Measurements from ENCODE around the gene TAAR1.
"Not testable (repeated sequence)": the region's sequence is repeated elsewhere in the genome, so short reads cannot be mapped to it uniquely, and the experiment has no call there.

Gene TAAR1, protein sequence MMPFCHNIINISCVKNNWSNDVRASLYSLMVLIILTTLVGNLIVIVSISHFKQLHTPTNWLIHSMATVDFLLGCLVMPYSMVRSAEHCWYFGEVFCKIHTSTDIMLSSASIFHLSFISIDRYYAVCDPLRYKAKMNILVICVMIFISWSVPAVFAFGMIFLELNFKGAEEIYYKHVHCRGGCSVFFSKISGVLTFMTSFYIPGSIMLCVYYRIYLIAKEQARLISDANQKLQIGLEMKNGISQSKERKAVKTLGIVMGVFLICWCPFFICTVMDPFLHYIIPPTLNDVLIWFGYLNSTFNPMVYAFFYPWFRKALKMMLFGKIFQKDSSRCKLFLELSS

GRCh38 chr6:132659082-132659481, at the start of gene TAAR1:
Gene TAAR1, minus strand, starts transcription at chr6:132659182. Its CDS starts 13,179 bp downstream, at chr6:132646003.
- FAIRE-seq (no peak), DNase-seq (ENCODE audit: low spot score) (no peak)

- no peak for DNase-seq (ENCODE audit: low spot score)
Measured at GRCh38 chr6:132708771-132709170, 49.8 kb upstream of the TAAR1 start.

GRCh38 chr6:132708002-132708401, 49.0 kb upstream of the TAAR1 start:
- DNase-seq (ENCODE audit: low spot score) (no peak), FAIRE-seq (no peak)

More at GRCh38 chr6:132708771-132709170, 49.8 kb upstream of the TAAR1 start:
- FAIRE-seq: no peak

DNA sequence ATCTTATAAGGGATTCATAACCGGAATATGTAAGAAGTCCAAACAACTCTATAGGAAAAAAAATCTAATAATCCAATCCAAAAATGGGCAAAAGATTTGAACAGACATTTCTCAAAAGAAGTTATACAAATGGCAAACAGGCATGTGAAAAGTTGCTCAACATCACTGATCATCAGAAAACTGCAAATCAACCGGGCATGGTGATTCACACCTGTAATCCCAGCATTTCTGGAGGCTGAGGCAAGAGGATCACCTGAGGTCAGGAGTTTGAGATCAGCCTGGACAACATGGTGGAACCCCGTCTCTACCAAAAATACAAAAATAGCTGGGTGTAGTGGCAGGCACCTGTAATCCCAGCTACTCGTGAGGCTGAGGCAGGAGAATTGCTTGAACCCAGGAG, 47.8 kb upstream of the TAAR1 start:
- FAIRE-seq: not testable (repeated sequence)

DNA sequence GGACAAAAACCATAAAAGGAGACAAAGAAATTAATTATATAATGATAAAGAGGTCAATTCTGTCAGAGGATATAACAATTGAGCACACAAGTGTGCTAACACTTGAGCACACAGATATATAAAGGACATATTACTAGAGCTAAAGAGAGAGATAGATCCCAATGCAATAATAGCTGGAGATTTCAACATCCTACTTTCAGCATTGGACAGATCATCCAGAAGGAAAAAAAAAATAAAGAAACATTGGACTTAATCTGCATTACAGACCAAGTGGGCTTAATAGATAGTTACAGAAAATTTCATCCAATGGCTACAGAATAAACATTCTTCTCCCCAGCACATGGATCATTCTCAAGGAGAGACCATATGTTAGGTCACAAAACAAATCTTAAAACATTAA, 45.0 kb upstream of the TAAR1 start:
- FAIRE-seq (no peak), DNase-seq (ENCODE audit: low spot score) (no peak)

More for the DNA sequence above, 47.8 kb upstream of the TAAR1 start:
- DNase-seq (ENCODE audit: low spot score): not testable (repeated sequence)

GRCh38 chr6:132698608-132699007, 39.6 kb upstream of the TAAR1 start:
- no peak for FAIRE-seq
- DNase-seq (ENCODE audit: low spot score): no peak

DNA sequence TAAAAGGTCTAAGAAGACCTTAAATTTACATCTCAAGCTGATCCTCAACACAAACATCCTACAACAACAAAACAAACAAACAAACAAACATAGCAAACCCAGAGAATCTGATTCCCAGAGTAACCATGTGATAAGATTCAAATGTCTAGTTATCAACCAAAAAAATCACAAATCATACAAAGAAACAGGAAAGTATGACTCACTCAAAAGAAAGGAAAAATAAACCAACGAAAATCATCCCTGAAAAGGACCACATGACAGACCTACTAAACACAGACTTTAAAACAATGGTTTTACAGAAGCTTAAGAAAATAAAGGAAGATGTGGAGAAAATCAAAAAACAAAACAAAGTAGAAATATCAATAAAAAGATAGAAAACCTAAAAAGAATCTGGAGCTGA, 36.8 kb upstream of the TAAR1 start:
- DNase-seq (ENCODE audit: low spot score) (no peak), FAIRE-seq (no peak)

- no peak for DNase-seq (ENCODE audit: low spot score)
- FAIRE-seq: no peak
Measured at GRCh38 chr6:132693478-132693877, 34.5 kb upstream of the TAAR1 start.

DNA sequence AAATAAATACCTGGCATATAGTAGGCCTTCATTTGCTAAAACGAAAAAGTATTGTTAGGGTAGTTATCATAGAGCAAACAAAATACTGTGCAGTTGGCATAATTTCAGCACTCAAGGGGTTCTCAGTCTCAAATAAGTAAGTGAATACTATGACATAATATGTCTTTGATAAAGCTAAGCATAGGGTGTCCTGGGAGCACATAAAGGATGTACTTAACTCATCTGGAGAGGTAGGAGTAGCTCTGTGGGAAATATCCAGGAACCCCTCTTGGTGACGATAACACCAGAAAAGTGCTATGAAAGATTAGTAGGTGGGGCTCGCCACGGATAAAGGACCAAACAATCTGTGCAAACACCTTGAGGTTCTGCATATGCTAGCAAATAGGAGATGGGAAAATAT, 31.7 kb upstream of the TAAR1 start:
- DNase-seq (ENCODE audit: low spot score) (no peak), FAIRE-seq (no peak)

DNA sequence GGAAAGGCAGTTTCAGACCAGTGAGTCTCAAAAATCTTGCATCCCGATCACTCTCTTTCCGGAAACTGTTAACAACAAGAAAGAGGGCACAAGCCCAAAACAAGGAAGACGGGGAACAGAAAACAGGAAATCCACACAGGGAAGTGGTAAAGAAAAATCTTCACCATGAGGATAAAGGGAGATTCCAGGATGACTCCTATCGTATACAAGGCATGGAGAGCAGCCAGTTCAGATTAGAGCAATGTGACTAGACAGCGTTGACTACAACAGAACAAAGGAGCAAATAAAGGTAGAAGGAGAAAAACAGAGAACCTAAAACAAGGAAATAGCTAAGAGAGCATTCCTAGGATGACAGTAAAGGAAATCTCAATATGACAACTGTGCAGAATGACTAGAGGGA, 28.3 kb upstream of the TAAR1 start:
- DNase-seq (ENCODE audit: low spot score) (no peak), FAIRE-seq (no peak)

- FAIRE-seq (no peak), DNase-seq (ENCODE audit: low spot score) (no peak)
Measured at GRCh38 chr6:132686531-132686930, 27.5 kb upstream of the TAAR1 start.

DNA sequence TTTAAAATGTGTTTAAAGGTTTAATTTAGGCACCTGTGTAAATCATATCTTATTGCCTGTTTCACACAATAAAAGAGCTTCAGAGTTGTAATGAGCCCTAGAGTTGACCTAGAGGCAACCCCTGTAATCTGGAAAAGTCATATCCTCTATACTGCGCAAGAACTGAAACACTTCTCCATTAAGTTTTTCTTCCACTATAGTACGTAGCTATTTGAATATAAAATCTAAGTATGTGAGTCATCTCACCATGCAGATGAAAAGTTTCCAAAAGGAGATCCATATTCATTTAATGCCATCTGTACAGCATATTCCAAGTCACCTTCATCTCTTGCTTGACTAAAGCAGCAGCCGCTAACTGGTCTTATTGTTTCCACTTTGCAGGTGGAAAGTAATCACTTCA, 26.0 kb upstream of the TAAR1 start:
- no peak for DNase-seq (ENCODE audit: low spot score)
- FAIRE-seq: no peak

- DNase-seq (ENCODE audit: low spot score): no peak
- no peak for FAIRE-seq
Measured at GRCh38 chr6:132684272-132684671, 25.3 kb upstream of the TAAR1 start.

DNA sequence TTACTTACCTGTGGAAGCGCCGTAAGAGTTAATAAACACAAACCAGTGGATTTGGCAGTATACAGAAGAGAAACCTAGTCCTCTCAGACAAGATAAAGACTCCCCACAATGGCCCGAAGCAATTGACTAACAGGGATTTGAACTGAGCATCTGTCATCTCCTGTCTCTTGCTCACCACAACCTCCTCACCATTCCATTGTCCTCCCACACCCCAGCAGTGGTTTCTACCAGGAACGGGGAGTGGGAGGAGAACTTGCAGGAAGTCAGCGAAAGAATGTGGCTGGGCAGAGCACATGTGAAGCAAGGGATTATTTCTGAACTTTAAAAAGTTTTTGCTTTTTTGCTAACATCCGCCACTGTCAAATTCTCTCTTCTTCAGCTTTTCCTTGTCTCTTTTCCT, 24.6 kb upstream of the TAAR1 start:
- FAIRE-seq (no peak), DNase-seq (ENCODE audit: low spot score) (peak; percentile 49)

DNA sequence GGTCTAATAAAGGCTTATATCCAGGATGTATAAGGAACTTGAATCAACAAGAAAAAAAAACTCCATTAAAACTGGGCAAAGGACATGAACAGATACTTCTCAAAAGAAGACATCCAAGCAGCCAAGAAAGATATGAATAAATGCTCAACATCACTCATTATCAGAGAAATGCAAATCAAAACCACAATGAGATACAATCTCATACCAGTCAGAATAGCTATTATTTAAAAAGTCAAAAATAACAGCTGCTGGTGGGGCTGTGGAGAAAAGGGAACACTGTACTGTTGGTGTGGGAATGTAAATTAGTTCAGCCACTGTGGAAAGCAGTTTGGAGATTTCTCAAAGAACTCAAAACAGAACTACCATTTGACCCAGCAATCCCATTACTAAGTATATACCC, 20.1 kb upstream of the TAAR1 start:
- not testable (repeated sequence) for DNase-seq (ENCODE audit: low spot score)

GRCh38 chr6:132675749-132676148, 16.8 kb upstream of the TAAR1 start:
- no peak for DNase-seq (ENCODE audit: low spot score)
- no peak for FAIRE-seq

More for the DNA sequence above, 20.1 kb upstream of the TAAR1 start:
- FAIRE-seq: not testable (repeated sequence)

DNA sequence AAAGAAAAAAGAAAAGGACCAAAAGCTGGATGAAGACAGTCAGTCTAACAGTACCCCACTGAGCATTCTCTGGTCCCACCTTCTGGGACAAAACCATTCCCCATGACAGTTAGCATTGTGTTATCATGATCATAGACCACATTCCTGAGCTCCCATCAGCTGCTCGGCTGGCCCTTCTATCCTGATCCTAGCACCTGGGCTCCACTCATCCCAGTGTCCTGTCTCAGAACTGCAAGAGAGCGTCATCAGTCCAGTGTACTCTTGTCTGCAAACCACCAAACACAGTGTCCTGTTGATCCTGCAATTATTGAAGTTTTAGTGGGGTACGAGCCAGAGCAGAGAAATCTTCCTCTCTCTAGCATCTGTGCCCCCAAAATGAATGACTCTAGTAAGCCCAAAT, 16.0 kb upstream of the TAAR1 start:
- peak; percentile 9 for DNase-seq (ENCODE audit: low spot score)
- no peak for FAIRE-seq

DNA sequence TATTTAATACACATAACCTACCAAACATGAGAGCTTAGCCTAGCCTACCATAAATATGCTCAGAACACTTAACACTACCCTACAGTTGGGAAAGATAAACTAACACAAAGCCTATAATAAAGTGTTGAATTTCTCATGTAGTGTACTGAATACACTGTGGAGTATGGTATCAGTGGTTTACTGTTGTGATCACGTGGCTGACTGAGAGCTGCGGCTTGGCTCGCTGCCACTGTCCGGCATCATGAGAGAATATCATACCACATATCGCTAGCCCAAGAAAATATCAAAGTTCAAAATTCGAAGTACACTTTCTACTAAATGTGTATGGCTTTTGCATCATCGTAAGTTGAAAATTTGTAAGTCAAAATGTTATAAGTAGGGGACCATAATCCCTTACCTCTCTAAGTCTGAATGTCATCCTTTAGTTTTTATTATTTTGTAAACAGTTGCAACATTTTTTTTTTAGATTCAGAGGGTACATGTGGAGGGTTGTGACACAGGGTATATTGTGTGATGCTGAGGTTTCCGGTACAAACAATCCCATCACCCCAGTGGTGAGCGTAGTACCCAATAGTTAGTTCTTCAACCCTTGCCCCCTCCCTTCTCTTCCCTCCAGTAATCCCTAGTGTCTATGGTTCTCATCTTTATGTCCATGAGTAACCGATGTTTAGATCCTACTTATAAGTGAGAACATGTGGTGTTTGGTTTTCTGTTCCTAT, 14.6 kb upstream of the TAAR1 start:
- FAIRE-seq: no peak
- peak; percentile 32 for DNase-seq (ENCODE audit: low spot score)

DNA sequence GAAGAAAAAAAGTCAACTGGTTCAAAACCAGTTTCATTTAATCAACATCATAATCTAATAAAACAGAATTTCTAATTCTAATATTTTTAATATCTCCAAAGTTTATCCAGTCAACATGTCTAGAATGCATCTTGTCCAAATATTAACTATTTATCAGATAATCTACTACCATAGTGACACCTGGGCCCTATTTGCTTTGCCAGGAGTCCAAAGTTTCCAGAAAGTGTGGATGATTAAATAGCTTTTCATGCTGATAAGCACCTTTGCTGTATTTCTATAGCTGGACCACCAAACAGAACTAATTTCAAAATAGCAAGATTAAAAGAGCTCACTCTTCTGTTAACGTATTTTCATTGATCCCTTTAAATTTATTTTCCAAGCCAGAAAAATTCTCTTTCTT, 12.3 kb upstream of the TAAR1 start:
- DNase-seq (ENCODE audit: low spot score) (no peak), FAIRE-seq (no peak)

DNA sequence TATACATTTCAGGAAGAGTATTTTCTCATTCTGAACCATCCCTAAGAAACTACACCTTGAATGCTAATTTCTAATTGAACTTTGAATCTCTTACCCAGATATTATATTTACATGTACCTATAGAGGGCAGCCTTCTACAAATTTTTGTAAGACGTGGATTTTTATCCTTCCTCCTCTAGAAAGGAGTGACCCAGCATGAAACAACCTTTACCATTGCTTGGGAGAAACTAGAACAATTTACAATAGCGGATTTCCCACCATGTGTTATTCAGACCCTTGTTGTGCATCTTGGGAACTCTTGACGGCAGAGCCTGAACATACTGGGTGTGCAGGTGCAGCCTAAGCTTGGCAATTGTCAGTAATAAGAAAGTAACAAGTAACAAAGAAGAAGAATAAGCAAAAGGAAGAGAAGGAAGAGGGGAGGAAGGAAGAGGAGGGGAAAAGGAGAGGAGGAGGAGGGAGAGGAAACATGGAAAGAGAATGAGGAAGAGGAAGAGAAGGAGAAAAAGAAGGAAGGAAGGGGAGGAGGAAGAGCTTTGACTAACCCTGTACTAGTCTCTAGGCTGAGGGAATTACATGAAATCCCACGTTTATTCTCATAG, 10.8 kb upstream of the TAAR1 start:
- peak; percentile 33 for DNase-seq (ENCODE audit: low spot score)
- FAIRE-seq: no peak

DNA sequence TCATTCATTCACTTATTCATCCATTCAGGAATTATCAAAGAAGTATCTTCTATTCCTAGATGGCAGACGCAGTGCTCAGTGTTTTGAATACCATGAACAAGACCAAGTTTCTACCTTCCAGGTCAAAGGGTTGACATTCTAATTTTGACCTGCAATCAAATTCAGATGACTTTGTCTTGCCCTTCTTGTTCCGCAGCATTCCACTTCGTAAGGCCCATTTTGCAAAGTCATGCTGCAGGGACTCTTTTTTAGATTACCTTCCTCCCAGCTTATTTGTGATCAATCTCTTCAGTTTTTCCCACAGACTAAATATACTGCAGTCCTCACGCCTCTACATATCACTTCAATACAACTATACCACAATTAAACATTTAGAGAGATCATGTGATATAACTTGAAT, 7.1 kb upstream of the TAAR1 start:
- DNase-seq (ENCODE audit: low spot score) (no peak), FAIRE-seq (no peak)

DNA sequence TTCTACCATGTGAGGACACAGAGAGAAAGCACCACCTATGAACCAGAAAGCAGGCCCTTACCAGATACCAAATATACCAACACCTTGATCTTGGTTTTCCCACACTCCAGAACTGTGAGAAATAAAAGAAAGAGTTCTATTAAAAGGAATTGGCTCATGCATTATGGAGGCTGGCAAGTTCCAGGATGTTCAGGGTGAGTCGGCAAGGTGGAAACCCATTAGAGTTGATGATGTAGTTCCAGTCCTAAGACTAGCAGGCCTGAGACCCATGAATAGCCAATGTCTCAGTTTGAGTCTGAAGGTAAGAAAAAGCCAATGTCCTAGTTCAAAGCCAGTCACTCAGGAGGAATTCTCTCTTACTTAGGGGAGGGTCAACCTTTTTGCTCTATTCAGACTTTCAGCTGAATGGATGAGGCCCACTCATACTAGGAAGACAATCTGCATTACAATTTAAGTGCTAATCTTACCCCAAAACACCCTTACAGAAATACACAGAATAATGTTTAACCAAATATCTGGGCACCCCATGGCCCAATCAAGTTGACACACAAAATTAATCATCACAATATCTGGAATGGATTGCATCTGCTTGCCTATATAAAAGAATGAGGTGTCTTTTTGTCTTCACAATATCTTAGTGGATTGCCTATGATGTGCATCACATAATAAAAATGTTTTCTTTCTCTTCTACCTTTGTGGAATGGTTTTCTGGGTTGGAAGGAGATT, 5.5 kb upstream of the TAAR1 start:
- FAIRE-seq: no peak
- no peak for DNase-seq (ENCODE audit: low spot score)
